22Rv1 (cell line): Measurements from ENCODE around the gene KREMEN1.

Source experiments
- CTCF ChIP-seq: fragments of 450-650 bp; IDR thresholded peaks from 2 replicates; pipeline ENCODE4 v1.5.1; 2017; ENCODE audit warnings: mild to moderate bottlenecking
- ZFX ChIP-seq: fragments of 450-650 bp; IDR thresholded peaks from 2 replicates; pipeline ENCODE4 v1.6.1; 2017; ENCODE audit warnings: antibody characterized with exemption, borderline replicate concordance

GRCh38 chr22:29073618-29074275 is 912 bp downstream of the KREMEN1 start:
- no peak for TF ChIP-seq CTCF
- no peak for TF ChIP-seq ZFX
